Measurements from ENCODE around the gene BTN1A1.
"Not testable (repeated sequence)": the region's sequence is repeated elsewhere in the genome, so short reads cannot be mapped to it uniquely, and the experiment has no call there.

BTN1A1 gene, protein sequence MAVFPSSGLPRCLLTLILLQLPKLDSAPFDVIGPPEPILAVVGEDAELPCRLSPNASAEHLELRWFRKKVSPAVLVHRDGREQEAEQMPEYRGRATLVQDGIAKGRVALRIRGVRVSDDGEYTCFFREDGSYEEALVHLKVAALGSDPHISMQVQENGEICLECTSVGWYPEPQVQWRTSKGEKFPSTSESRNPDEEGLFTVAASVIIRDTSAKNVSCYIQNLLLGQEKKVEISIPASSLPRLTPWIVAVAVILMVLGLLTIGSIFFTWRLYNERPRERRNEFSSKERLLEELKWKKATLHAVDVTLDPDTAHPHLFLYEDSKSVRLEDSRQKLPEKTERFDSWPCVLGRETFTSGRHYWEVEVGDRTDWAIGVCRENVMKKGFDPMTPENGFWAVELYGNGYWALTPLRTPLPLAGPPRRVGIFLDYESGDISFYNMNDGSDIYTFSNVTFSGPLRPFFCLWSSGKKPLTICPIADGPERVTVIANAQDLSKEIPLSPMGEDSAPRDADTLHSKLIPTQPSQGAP

DNA sequence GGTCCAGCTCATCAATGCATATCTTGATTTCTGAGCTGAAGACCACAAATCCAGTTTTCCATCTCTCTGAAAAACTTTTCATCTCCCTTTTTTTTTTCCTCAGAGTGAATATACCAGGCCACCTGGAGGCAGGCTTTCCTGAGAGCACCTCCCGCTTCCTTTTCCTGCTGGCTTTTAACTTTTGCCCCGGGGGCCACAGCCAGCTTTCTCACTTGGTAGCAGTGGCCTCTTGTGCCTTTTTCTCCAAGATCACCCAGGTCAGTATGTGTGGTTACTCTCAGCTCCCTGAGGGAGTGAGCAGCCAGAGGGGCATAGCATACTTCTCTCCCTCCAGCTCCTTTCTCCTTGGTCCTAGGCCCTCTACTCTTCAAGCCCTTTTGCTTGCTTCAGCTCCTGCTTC lies at the start of gene BTN1A1:
BTN1A1 (plus strand) TSS at position 202 of the 400 bp plus-strand sequence. CDS start 984 bp downstream, outside the sequence.
- no peak for DNase-seq

DNA sequence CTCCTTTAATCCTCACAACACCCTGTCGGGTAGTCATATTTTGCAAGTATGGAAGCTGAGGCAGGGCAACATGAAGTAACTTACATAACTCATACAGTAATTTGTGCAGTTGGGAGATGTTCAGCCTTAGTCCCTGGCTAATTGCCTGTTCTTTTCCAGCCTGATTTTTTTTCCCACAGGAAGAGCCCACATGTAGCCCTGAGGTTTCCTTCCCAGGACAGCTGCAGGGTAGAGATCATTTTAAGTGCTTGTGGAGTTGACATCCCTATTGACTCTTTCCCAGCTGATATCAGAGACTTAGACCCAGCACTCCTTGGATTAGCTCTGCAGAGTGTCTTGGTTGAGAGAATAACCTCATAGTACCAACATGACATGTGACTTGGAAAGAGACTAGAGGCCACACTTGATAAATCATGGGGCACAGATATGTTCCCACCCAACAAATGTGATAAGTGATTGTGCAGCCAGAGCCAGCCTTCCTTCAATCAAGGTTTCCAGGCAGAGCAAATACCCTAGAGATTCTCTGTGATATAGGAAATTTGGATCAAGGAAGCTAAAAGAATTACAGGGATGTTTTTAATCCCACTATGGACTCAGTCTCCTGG lies 47.4 kb upstream of the BTN1A1 start:
- no peak for DNase-seq

DNA sequence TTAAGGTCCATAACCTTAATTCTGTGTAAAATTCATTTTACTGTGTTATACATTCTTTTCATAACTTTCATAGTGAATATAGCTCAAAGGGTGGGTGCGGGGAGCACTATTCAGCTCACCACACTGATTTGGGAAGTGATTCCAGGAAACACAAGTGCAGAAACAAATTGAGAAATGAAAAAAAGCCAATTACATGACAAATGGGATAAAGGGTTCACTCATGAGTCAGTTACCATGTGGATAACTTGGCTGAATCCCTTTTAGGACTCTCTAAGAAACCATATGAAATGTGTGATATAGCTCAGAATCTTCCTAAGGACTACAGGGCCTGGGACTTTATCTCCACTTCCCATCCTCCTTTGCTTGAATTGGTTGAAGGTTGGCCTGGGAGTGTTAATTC lies 45.5 kb upstream of the BTN1A1 start:
- no peak for DNase-seq

DNA sequence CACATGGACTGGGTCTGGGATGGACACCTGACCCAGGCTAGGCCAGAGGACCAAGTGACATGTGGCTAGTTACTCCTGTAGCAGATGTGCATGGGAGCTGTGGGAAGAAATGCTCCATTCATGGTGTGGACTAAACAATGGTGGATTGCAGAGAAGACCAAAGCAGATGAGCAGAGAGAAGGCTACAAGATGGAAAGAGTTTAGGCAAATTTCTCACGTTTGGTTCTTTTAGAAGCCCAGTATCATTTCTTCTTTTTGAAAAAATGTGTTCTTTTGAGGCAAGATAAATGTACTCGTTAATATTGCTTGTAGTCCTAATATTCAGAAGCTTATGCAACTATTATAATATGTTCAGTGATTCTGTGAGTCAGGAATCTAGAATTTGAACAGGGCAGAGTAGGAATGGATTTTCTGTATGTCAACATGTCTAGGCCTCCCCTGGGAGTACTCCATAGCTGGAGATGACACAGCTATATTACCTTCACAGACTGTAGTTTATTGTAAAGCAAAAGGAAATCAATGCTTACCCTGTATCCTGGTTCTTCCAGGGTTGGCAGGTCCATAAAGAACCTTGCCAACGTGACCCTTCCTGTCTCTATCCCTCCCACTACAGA lies 44.6 kb upstream of the BTN1A1 start:
- no peak for DNase-seq

DNA sequence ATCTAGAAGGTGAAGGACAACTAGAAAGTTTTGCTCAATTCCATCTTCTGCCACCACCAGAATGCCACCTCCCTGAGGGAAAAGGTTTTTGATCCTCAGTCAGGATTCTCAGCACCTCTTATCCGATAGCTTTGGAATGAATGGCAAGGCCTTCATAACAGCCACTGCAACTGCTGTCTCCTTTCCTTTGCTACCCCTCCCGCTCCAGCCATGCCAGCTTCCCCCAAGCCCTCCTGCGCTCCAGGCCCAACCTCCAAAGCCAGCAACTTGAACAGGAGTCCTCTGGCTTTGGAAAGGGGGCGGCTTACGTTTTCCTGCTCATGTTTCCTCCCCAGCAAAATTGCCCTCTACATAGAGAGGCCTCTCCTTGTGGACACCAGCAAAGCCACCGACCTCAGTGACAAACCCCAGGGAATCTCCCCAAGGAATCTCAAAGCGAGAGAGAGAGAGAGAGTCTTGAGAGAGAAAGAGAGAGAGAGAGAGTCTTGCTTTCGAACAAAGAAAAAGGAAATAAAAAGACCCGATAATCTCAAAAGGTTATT lies 42.8 kb upstream of the BTN1A1 start:
- no peak for DNase-seq

DNA sequence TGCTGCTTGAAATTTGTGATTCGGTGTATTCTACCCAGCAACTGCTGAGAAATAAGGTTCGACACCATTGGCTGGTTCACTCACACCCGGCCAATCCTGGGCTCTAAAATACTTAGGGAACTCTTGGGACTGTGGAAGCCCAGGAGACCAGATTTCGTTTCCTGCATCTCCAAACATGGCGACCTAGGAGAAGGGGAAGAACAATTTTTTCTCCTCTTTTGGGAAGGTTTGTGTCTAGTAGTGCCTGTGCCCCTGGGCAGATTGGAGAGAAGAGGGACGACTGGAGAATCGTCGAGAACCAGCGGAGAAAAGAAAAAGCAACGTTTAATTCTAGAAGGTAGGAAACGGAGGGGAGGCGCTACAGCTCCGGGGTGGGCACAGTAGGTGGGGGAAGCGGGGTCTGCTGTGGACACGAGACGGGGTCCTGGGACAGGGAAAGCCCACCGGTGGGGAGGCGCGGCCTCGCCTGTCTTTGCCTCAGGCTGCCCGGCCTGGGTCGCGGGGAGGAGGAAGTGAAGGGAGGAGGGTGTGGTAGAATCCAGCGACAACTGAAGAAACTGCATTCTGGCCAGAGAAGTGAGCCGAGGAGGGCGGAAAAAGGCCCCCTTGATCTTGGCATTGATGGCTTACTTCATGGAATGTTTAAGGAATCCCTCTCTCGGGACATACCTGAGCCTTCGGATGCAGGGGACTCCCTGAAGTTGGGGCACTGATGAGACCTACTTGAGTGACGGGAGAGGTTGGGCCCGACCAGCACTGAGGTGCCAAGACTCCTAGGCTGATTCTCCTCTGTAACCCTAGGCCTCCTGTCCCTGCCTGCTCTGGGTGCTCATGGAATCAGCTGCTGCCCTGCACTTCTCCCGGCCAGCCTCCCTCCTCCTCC lies 42.1 kb upstream of the BTN1A1 start, which contains the start of gene BTN2A1:
BTN2A1 (plus strand) TSS at position 150 of the 883 bp plus-strand sequence; CDS start at position 832, 682 bp downstream.
- peak; percentile 89 for DNase-seq

DNA sequence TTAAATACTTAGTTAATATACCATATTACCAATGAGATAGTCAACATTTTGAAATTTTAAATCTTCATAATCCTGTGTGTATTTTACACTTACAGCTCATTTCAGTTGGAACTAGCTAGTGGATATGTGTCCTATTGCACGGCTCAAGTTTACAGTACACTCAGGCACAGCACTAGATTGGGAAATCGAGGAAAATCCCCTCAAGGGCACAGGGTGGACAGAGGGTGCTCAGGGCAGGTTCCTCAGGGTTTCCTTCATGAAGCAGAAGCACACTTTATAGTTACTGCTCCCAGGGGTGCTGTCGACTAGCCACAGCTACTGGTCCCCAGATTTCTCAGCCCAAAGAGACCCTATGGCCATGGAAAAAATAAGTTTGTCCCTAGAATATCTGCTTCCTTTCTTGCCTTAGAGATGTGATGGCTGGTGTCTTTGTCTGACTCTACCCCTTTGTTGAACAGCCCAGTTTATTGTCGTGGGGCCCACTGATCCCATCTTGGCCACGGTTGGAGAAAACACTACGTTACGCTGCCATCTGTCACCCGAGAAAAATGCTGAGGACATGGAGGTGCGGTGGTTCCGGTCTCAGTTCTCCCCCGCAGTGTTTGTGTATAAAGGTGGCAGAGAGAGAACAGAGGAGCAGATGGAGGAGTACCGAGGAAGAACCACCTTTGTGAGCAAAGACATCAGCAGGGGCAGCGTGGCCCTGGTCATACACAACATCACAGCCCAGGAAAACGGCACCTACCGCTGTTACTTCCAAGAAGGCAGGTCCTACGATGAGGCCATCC lies 40.9 kb upstream of the BTN1A1 start:
- DNase-seq: no peak

DNA sequence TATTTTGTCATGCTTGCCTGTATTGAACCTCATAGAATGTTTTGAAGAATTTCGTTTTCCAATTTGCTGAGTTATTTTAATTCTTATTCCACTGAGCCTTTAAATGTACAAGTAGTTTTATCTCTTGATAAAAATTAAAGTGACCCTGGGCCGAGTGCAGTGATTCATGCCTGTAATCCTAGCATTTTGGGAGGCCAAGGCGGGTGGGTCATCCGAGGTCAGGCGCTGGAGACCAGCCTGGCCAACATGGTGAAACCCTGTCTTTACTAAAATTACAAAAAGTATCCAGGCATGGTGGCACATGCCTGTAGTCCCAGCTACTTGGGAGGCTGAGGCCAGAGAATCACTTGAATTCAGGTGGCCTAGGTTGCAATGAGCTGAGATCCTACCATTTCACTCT lies 38.8 kb upstream of the BTN1A1 start:
- DNase-seq: not testable (repeated sequence)

DNA sequence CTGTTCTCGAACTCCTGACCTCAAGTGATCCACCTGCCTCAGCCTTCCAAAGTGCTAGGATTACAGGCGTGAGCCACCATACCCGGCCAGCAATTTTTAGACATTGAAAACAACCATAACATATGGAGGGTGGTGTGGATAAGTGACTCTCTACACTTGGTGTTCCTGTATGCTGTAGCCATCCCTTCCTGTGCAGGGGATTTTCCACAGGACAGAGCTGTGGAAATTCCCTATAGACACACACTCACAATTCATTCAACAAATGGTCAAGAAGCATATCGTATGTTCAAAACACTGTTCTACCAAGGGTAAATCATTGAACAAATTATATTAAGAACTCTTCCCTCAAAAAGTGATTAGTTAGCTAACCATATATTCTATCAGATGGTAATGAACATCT lies 36.1 kb upstream of the BTN1A1 start:
- no peak for DNase-seq

DNA sequence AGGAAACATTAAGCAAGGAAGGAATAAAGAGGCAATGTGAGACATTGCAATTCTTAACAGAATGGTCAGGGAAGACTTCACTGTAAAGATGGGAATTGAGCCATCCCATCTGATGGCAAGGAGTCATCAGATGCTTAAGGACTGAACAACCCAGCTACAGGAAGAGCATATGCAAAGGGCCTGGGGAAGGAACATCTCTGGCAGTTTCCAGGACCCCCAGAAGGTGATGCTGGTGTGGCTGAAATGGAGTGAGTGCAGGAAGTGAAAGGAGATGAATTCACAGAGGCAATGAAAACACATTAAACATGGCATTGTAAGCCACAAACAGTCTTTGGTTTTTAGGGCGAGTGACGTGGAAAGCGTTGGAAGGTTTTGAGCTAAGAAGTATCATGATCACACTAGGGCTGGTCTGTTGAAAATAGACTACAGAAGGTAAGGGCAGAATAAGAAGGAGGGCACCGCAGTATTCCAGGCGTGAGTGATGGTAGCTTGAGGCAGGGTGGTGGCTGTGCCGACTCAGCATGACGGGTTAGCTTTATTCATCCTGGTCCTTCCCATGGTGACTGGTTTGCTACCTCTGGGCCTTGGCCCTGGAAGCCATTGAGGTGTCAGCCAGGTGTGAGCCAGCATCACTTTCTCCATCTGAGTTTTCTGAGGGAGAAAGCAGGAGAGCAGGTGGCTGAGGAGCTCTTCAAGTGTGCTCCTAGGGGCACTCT lies 35.5 kb upstream of the BTN1A1 start:
- no peak for DNase-seq

DNA sequence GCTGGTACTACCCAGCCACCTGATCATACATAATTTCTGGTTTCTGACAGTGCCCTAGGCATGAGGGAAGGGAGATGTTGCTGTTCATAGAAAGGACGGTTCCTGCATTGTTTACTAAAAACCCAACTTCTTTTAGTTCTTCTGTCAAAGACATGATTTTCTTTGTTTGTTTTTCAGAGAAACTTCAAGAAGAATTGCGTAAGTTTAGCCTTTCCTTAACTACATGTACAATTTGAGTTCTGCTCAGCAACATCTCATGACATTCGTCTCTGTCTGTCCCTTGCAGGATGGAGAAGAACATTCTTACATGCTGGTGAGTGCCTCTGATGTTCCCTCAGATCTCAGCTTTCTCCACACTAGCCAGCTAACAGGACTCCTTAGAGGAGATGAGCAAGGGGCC lies 34.3 kb upstream of the BTN1A1 start:
- no peak for DNase-seq

DNA sequence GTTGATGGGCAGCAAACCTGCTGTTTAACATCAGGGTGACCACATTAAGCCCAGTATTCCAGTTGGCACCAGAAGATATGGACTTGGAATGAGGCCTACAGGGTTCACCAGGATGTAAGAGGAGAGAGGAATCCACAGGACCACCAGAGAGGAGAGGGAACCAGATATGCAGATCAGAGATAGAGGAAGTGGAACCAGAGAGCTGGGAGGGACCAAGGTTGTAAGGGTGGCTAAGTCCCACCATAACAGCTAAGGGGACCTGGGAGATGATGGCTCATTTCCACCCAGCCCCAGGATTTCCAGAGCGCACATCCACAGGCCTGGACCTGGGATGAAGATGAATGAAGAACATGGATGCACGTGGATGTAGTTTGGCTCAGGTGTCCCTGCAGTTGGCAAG lies 31.3 kb upstream of the BTN1A1 start:
- no peak for DNase-seq

DNA sequence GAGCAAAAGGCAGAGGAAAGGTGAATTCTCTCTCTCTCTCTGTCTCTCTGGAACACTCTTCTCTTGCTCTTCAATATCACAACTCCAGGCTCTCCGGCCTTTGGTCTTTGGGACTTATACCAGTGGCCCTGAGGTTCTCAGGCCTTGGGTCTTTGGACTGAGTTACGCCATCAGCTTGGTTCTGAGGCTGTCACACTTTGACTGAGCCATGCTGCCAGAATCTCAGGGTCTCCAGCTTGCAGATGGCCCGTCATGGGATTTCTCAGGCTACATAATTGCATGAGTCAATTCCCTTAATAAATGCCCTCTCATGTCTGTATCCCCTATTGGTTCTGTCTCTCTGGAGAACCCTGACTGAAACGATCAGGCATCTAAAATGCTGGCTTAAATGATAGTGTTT lies 29.5 kb upstream of the BTN1A1 start:
- no peak for DNase-seq

DNA sequence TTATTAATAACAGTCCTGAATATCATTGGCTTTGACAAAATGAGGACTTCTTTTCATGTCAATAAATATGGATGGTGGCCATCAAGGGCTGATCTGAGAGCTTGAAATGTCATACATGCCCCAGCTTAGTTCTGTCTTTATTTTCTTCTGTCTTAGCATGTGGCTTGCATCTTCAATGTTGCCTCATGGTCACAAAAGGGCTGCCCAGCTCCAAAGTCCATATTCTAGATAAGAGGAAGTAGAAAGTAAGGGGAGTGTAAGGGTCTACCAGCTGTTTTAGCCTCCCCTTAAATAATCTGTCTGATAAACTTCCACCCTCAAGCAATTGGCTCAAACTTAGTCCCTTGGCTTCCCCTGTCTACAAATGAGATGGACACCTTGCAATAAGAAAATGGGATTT lies 28.1 kb upstream of the BTN1A1 start:
- DNase-seq: no peak

DNA sequence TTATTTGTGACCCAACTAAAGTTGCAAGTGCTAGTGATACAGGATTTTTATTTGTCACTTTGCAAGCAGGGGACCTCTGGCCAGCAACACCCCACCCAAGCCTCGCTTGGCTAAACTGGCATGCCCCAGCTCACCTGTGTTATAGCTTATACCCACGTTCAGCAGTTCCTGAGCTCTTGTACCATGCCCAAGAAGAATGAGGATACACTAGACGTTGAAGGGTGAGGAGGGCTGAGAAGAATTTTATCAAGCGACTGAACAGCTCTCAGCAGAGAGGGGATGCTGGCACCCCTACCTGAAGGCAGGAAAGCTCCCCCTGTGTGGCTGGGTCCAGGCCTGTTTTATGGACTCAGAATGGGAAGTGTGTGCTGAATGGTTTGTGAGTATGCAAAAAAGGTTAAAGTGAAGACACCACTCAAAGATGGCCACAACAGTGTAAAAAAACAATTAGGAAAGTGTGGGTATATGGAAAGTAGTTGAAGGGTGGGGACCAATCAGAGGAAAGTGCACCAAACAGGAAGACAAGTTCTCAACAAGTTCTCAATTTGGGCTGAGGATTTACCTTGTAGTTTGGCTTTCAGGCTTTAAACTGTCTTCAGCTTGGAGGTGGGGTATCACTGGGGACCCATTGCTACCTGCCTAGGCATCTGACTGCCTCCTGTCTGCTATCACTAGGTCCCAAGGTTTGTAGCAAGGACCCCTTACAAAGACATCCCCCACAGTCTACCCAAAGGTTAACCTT lies 27.4 kb upstream of the BTN1A1 start:
- DNase-seq: peak; percentile 48

DNA sequence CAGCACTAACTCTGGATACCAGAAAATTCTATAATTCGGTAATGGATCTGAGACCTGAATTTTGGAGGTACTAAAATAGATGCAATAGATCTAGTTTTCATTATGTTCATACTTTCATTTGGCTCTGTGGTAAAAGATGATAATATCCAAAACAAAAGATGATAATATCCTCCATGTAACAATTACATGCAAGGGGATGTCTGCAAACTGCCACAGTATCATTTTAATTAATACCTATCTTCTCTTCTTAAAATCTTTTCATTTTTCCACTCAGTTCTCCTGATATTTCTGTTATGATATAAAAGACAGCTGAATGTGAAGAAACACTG lies 26.7 kb upstream of the BTN1A1 start:
- peak; percentile 10 for DNase-seq

DNA sequence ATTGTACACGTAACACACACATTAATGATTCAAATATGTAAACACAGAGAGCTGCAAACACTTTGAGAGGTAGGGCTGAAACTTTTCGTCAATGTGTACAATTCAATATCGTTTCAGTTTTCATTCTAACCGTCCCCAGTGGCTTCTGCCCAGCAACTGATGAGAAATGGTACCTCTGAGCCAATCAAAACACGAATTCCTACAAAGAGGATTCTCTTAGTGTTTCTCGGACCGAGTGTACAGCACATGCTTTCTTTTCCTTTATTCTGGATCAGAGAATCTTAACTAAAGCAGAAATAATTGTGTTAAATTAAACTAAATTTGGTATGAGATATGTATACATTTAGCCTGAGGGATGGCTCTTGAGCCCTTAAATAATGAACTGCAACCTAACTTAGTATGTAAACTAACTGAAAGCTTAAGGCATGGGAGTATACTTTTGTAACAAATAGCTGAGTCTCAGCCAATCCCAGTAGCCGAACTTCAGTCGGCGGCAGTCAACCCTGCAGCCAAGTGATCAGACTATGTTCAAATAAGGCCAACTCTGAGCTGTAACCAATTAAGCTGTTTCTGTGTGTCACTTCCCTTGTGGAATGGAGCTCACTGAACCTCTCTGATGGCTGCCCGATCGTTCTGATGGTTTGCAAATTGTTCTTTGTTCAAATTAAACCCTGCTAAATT lies 26.2 kb upstream of the BTN1A1 start:
- peak; percentile 95 for DNase-seq

DNA sequence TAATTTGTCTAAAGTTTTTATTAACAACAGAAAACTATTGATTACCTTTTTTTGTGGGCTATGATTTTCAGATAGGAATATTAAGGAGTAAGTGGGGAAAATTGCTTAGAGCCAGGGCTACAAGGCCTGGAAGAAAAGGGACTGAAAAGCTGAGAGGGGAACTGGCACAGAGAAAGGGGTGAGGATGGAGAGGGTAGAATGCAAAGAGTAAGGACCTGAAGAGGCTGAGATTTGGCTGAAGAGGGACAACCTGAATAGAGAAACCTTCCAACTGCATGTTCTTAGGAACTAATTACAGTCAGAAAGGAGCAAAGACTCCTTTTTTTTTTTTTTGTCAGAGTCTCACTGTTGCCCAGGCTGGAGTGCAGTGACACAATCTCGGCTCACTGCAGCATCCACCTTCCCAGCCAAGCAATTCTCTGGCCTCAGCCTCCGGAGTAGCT lies 25.6 kb upstream of the BTN1A1 start:
- DNase-seq: no peak

All from CD4-positive, alpha-beta T cell treated with Interleukin-17A for 1 hour (primary cell).